ENCODE results near the gene WDR89.
"Not testable (repeated sequence)": the region's sequence is repeated elsewhere in the genome, so short reads cannot be mapped to it uniquely, and the experiment has no call there.

The WDR89 gene, protein sequence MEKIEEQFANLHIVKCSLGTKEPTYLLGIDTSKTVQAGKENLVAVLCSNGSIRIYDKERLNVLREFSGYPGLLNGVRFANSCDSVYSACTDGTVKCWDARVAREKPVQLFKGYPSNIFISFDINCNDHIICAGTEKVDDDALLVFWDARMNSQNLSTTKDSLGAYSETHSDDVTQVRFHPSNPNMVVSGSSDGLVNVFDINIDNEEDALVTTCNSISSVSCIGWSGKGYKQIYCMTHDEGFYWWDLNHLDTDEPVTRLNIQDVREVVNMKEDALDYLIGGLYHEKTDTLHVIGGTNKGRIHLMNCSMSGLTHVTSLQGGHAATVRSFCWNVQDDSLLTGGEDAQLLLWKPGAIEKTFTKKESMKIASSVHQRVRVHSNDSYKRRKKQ

DNA sequence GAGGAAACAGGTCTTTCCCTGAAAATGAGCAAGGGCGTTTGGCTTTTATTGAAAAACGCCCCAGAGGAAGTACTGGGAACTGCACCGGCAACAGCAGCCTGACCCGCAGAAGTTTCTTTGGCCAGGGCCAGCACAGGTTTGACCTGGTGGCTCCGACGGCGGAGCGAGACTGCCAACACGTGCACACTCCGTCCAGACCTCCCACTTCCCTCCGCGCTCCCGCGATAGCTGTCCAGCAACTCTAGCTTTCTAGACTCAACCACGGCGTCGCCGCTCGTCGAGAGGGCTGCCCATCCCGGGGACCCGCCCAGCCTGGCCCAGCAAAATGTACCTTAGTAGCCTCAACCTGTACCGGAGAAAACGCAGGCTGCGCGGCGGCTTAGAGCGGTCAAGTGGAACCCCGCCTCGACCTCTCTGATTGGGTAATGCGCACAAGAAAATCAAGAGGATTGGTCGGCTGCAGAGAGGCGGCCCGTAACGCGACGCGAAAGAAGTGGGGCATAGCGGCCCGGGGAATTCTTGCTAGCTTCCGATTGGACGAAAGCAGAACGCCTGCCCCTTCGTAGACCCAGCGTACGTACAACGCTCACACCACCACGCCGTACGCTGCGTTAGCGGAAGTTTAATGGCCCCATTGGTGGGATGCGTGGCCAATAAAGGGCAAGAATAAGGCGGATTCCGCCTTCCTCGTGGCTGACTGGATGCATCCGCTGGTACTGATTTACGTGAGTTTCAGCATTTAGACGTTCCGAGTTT lies at the start of gene WDR89:
WDR89 (minus strand) TSS at position 399 of the 756 bp plus-strand sequence. CDS start 41,929 bp downstream, outside the sequence.
- DNase-seq, result peak; percentile 55 to 99 (median 98)

DNA sequence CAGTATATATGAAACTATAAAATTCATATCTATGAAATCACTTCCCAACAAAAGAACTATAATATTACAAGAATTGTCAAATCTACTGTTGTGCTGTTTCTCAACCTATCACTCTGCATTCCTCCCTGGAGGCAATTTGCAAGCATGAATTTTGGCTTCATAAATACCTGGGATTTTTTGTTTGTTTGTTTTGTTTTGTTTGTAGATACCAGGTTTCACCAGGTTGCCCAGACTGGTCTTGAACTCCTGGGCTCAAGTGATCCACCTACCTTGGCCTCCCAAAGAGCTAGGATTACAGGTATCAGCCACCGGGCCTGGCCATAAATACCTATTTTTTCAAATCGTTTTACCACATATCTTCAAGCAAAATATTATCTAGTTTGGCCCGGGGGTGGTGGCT lies 47.5 kb upstream of the WDR89 start:
- DNase-seq, result no peak

DNA sequence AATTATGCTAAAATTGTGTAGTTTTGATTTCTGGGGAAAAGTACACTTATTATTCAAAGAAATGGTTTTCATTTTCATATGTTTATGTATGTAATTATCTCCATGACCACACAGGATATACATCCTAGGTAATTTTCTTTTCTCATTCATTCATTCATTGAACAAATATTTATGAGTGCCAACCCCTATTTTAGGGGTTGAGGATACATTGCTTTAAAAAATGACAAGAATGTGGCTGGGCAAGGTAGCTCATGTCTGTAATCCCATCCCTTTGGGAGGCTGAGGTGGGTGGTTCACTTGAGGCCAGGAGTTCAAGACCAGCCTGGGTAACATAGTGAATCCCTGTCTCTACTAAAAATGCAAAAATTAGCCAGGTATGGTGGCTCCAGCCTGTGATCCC lies 45.3 kb upstream of the WDR89 start:
- DNase-seq, result no peak

DNA sequence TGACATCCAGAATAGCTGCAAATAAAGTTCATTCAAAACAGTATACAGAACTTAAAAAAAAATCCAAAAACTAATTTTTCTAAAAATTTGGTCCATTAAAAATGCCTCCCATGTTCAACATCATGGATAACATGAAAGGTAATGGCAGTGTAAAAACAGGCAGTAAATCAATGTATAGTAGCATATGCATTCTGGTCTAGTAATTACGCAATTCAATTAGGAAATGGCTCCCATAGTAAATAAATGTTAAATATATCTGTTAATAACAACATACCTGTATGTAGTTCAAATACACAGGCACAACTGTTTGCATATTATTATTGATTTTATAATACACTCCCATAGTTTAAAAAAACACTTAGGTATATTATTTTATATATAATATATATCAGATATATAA lies 43.7 kb upstream of the WDR89 start:
- DNase-seq, result no peak

DNA sequence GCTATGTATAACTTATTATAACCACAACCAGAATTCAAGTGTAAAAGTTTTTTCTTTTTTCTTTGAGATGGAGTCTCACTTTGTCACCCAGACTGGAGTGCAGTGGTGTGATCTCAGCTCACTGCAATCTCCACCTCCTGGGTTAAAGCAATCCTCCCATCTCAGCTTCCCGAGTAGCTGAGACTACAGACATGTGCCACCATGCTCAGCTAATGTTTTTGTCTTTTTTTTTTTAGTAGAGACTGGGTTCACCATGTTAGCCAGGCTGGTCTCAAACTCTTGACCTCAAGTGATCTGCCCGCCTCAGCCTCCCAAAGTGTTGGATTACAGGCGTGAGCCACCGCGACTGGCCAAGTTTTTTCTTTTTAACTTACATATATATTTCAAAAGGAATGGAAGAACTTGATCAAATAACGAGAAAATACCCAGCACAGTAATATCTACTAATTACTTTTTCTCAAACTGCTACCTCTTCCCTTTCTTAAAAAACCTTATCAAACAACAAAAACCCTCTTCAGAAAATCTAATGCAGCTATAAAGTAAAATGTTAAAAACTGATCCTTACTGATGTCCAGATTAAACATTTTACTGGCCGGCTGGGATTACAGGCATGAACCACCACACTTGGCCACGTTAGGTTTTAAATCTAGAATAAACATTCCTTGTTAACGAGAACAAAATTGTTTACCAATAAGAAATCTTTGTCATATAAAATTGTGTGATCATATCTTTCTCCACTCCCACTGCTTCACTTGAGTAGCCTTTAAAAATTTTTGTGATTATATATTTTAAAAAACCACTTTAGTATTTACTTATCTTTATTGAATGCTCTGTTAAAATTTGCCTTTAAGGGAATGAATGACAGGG lies 41.3 kb upstream of the WDR89 start:
- DNase-seq, result no peak

DNA sequence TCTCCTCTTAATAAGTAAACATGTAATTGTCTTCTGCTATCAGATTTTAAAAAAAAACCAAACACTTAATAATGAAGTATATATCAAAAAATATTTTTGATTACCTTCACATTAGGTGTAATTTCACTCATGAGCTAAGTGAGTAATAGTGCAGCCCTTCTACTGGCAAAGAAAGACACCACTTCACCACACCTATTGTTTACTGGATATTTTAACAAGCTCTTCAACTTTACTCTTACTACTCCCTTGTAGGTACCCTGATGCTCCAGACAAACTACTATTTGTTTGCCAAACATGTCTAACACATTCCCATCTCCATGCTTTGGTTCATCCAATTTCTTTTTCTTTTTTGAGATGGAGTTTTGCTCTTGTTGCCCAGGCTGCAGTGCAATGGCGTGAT lies 36.9 kb upstream of the WDR89 start:
- DNase-seq, result no peak

DNA sequence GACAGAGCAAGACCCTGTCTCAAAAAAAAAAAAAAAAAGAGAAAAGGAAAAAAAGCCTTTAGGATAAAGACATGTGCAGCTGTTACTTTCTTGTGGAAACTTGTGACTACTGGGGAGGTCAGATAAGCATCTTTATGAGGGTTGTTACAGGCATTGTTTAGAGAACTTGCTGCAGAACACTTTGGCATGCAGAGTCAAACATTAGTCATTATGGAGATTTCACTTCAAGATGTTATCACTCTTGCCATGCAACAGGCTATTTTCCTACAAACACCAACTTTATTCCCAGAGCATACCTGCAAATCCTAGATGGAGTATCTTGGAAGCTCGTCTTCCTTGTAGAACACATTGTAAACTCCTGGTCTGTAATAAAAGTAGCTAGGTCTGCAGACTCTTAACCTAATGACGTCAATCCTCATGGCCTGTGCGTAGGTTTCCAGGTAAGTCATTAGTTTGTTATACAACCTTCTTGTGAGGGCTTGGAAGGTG lies 36.3 kb upstream of the WDR89 start:
- DNase-seq, result no peak

DNA sequence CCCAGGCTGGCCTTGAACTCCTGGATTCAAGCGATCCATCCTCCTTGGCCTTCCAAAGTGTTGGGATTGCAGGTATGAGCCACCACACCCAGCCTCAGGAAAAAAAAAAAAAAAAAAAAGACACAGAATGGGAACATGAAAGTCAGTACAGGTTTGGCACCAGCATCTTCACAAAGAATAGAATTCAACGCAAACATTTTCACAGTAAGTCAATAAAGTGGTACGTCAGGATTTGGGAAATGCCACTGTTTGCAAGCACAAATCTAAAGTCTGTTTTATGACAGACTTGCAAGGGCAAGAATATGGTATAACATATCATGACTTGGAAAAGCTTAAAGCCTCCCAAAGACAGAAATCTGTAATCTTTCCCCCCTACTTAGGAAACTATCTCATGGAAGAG lies 34.9 kb upstream of the WDR89 start:
- no peak for DNase-seq

DNA sequence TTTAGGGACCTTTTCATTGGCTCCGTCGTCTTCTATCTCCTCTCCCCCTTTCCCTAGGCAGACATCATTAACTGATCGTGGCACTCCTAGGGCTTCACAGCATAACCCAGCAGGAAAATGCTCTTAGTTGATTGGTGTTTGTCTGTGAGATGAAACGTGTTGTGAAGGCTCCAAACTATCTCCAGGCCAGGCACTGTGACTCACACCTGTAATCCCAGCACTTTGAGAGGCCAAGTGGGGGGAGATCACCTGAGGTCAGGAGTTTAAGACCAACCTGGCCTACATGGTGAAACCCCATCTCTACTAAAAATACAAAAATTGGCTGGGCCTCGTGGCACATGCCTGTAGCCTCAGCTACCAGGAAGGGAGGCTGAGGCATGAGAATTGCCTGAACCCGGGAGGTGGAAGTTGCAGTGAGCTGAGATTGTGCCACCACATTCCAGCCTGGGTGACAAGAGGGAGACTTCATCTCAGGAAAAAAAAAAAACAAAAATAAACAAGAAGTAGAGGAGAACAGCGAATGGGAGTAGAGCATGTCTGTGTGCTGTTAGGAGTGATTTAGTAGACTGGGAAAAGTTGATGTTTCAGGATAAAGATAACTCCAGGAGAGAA lies 32.3 kb upstream of the WDR89 start:
- DNase-seq, result no peak

DNA sequence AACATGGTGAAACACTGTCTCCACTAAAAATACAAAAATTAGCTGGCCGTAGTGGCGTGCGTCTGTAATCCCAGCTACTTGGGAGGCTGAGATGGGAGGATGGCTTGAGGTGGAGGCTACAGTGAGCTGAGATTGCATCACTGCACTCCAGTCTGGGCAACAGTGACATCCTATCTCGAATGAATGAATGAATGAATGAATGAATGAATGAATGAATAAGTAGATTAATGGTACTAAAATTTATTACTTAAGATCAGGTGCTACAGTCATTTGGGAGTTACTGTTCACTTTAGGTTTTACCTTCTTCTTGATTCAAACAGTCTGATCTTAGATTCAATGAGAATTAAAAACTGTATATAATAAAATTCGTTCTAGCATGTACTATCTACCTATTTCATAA lies 31.6 kb upstream of the WDR89 start:
- DNase-seq, result no peak

DNA sequence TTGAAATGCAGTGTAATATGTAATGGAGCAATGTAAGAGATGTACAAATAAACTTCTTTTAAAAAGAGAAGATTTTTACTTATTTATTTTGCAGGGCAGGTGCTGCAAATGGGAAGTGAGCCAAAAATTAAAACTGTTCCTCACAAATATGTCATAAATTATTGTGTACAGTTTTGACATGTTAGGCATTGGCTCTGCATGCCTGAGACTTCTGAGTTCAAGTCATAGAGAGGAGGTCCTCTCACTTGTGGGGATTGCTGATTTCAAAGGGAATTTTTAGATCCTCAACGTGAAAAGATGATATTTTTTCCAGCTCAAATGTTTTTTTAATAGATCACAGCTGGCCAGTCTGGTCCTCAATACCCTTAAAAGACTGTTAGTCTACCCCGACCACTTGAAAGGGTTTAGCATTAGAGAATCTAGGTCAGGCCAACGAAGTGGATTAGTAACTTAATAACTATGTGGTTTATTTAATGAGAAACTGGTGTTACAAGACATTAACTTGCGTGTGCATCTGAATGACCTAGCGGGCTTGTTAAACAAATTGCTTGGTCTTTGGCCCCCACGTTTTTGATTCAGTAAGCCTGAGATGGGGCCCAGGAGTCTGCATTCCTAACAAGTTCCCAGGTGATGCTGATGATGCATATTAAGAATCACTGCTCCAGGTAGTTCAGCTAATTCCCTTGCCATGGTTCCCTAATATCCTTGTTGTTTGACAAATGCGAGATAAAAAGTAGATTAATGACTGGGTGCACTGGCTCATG lies 30.9 kb upstream of the WDR89 start:
- DNase-seq, result no peak

DNA sequence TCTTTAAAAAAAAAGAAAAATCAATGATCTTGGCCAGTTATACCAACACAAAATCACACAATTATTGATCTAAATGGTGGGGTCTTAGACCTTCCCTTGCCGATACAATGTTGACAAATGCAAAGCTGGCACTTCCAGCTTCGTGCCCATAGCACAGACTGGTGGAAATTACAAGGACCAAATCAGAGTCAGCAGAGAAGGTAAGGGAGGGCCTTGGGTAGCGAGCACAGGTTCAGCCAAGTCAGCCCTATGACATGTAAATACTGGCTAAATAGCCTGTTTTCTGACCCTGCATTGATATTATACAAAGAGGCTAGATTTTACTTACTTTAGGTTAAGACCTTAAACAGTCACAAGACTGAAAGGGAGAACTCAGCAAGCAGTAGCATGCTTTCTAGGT lies 30.3 kb upstream of the WDR89 start:
- no peak for DNase-seq

DNA sequence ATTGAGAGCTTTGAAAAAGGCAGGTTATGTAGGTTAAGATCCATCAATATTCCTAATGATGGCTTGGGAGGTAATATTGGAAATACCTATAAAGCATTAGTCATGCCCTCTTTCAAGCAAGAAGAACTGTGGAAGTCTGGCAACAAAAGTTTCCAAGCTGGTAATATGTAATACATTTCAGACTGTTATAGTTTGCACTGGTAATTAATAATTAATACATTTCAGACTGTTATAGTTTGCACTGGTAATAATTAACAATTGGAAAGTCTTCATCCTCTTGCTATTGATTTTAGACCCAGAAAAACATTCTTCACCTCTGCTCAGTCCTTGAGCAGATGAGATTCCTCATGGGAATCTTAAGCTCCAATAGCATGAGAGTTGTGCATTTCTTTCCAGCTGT lies 29.0 kb upstream of the WDR89 start:
- DNase-seq, result no peak

DNA sequence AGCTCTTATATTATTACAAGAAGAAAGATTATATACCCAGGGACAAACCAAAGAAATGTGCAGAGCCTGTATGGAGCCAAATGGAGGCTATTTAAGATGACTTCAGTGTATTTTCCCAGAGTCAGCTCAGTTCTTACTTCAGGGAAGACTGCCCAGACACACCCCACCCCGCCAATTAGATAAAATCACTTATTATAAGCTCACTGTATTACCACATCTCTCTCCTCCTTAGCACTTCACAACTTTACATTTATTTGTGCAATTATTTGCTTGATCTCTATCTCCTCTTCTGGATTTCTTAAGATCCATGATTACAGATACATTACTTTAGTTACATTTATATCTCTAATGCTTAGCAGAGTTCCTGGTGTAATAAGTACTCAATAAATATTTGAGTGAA lies 24.7 kb upstream of the WDR89 start:
- DNase-seq, result no peak

DNA sequence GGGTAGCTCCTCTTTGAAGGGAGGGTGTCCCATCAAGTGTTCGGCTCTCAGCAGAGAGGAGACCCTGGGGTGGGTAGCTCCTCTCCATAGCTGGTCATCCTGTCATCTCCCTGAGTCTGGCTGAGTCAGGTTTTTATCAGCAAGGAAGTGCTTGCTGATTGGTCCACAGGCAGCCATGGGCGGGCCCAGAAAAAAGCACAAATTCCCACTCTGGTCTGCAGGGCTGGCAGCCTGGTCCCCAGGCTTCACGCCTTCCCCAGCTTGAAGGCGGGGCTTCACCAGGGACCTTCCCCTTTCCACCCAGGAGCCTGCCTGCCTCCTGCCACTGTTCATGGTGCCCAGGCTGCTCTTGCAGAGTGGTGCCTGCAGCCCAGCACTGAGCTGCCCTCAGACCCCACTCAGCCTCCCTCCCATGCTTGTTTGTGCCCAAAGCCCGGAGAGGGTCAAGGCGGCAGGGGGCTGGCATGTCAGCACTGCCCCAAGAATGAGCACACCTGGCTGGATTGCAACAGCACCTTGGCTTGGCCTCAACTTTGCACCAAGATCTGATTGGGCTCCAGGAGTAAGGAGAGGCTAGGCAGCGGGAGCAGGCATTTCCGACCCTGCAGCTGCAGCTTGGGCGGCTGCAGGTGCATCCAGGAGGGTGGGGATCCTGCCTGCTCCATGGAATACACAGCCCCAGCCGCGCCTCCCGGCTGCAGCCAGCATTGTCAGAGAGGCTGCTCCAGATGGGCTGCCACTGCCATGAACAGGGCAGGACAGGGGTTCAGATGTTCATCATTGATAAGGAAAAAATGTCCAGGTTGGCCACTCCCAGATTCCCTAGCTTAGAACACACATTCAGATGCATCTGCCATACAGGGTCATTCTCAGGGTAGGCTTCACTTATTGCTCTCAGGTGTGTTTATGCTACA lies 22.0 kb upstream of the WDR89 start:
- DNase-seq, result no peak

DNA sequence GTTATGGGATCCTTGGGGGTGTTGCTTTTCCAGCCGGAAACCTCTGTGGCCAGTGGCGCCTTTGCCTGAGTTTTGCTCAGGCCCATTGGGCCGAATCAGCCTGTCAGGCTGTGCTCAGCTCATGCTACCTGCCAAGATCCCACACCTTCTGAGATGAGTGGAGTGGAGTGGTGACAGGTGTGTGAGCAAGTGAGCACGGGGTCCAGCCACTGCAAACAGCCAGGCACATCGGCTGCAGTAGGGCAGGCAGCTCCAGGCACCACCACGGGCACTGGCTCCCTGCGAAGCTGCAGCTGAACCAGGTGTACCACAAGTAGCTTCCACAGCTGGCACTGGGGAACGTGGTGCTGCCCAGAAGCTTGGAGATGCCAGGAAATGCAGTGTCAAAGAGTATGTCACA lies 21.1 kb upstream of the WDR89 start:
- no peak for DNase-seq

DNA sequence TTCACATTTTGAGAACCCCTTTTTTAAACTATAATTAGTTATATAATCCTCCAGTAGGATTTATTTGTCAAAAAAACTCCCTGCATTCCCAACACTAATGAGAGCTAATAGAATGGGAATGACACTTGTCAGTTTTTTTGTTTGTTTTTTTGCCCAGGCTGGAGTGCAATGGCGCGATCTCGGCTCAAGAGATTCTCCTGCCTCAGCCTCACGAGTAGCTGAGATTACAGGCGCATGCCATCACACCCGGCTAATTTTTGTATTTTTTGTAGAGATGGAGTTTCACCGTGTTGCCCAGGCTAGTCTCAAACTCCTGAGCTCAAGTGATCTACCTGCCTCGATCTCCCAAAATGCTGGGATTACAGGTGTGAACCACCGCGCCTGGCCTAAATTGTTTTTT lies 20.2 kb upstream of the WDR89 start:
- not testable (repeated sequence) for DNase-seq

DNA sequence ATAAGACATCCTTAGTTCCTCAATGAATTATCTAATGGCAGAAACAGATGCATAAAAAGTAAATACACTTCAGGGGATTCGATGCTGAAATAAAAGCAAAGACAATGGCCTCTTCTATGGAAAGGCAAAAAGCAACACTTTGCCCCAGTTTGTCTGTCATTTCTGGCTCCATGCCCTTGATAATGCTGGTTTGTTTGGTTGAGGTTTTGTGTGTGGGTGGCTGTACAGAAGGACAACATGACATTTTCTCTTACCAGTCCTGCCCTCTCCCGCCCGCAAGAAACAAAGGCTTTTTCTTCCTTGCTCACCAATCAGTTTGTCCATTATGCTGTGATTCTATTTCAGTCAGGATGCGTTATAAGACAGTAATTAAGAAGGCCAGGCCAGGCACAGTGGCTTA lies 18.1 kb upstream of the WDR89 start:
- DNase-seq, result peak in 41 of 56 donors; percentile 1 to 77 (median 43)

DNA sequence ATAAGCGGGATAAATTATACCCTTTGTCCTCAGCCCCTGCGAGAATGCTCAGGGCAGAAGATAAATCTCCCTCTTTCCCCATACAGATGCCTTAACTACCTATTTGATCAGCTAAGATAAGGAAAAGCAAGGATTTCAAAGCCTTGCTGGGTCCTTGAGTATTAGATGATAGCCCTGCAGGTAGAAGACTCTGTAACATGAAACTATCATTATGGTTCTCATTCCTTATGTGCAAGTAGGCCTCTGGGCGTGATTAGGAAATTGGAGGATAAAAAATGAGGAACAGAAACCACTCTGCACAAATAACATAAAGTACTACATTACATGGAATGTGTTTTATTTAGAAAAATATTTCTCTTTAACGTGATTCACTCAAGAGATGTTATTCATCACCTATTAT lies 14.5 kb upstream of the WDR89 start:
- no peak for DNase-seq

Data from amygdala (tissue), 56 donors.